ENCODE measurements around the gene PRR14L.
"Not testable (repeated sequence)": the region's sequence is repeated elsewhere in the genome, so short reads cannot be mapped to it uniquely, and the experiment has no call there.

The PRR14L gene

GRCh38 chr22:31739795-31740201, 10.1 kb downstream of the PRR14L start:
- no peak for DNase-seq

GRCh38 chr22:31738566-31738965, 11.4 kb downstream of the PRR14L start:
- DNase-seq, result no peak

GRCh38 chr22:31737932-31738331, 12.0 kb downstream of the PRR14L start:
- DNase-seq, result no peak

- DNase-seq, result no peak
Observed at GRCh38 chr22:31736458-31736857, 13.5 kb downstream of the PRR14L start.

GRCh38 chr22:31734512-31734911, 15.4 kb downstream of the PRR14L start:
- no peak for DNase-seq

- no peak for DNase-seq
Observed at GRCh38 chr22:31733580-31734079, 16.3 kb downstream of the PRR14L start.

GRCh38 chr22:31732089-31732829, 17.7 kb downstream of the PRR14L start:
- no peak for DNase-seq

GRCh38 chr22:31730344-31730711, 19.6 kb downstream of the PRR14L start:
- DNase-seq, result no peak

GRCh38 chr22:31728857-31729256, 21.1 kb downstream of the PRR14L start:
- DNase-seq, result no peak

GRCh38 chr22:31726692-31727091, 23.2 kb downstream of the PRR14L start:
- no peak for DNase-seq

- DNase-seq, result no peak
Observed at GRCh38 chr22:31723723-31724122, 26.2 kb downstream of the PRR14L start.

- no peak for DNase-seq
Observed at GRCh38 chr22:31719850-31720471, 30.0 kb downstream of the PRR14L start.

GRCh38 chr22:31715147-31715778, 34.7 kb downstream of the PRR14L start:
- DNase-seq, result no peak

- peak; percentile 23 for DNase-seq
Observed at GRCh38 chr22:31711226-31711625, 38.7 kb downstream of the PRR14L start.

GRCh38 chr22:31707519-31707918, 42.4 kb downstream of the PRR14L start:
- no peak for DNase-seq

GRCh38 chr22:31695423-31695822, 54.5 kb downstream of the PRR14L start:
- DNase-seq, result peak; percentile 22

GRCh38 chr22:31694046-31694445, 55.9 kb downstream of the PRR14L start:
- not testable (repeated sequence) for DNase-seq

- peak; percentile 88 for DNase-seq
Observed at GRCh38 chr22:31692186-31692886, 57.6 kb downstream of the PRR14L start.

GRCh38 chr22:31691408-31691807, 58.5 kb downstream of the PRR14L start:
- no peak for DNase-seq

- DNase-seq, result no peak
Observed at GRCh38 chr22:31683181-31684105, 66.5 kb downstream of the PRR14L start.

- no peak for DNase-seq
Observed at GRCh38 chr22:31682751-31683150, 67.2 kb downstream of the PRR14L start.

Data from MV-4-11 (cell line).